NCI-H1436 (cell line): ENCODE measurements around the gene UGT1A3.

Experiments used
- DNase-seq: peaks from one replicate; lab custom pipeline; 2025; lab: John Stamatoyannopoulos, UW

Gene UGT1A3

GRCh38 chr2:233758141-233758540 lies 29.3 kb downstream of the UGT1A3 start:
- DNase-seq = no peak

DNA sequence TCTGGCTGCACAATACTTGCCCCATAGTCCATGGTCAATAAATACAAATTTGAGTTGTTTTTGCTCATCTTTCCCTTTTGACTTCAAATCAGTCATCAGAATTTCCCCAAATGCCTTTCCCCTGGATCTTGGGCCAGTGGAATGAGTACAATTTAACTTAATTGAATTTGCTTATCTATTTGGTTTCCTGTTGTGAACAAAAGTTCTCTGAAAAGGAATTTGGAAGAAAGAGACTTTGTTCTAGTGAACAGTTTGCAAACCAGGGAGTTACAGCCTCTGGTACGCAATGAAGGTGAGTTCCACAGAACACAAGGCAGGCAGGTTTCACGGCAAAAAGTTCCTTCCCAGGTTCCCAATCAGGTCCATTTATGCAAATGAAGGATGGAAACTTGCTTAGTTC lies 30.0 kb downstream of the UGT1A3 start:
- DNase-seq = no peak

- DNase-seq = no peak
Measured at GRCh38 chr2:233760043-233760442, 31.2 kb downstream of the UGT1A3 start, which contains the start of gene UGT1A1. UGT1A1 (plus strand) TSS chr2:233760270; CDS start chr2:233760288, 18 bp downstream.

DNA sequence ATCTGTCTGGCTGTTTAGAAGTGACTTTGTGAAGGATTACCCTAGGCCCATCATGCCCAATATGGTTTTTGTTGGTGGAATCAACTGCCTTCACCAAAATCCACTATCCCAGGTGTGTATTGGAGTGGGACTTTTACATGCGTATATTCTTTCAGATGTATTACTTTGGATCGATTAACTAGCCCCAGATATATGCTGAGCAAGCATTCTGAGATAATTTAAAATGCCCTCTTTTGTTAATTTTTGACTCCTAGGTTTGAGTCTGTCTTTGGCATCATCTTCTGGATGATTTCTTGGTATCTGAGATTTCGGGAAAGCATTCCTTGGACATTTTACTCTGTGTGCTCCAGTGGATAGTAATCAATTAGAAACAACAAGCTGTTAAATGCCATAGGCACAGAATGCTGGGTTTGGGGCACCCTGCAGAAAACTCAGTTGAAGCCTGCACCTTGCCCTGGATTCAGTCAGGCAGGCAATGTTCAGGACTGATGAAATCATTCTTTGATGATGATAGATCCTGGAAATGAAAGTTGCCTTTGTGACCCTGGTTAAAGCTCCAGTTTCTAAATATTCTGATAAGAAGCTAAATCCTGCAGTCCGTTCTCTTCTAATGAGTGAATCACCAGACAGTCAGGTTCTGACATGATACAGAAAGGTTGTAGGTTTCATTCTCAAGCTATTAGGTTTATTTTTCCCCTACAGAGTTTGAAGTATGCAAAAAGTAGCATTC lies 32.4 kb downstream of the UGT1A3 start:
- DNase-seq = no peak

- no peak for DNase-seq
Measured at GRCh38 chr2:233764264-233764663, 35.4 kb downstream of the UGT1A3 start.

- no peak for DNase-seq
Measured at GRCh38 chr2:233764761-233765160, 35.9 kb downstream of the UGT1A3 start.

DNA sequence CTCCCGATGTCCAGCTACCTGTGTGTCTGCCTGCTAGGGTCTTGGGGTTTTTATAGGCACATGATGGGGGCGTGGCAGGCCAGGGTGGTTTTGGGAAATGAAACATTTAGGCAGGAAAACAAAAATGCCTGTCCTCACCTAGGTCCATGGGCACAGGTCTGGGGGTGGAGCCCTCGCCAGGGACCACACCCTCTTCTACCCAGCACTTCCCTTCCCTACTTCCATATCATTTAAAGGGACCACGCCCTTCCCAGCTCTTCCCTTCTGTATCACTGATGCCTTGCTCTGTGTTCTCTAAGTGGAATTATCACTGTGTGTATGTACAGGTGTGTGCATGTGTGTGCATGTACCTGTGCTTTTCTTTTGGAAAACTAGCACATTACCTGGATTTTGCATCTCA lies 37.6 kb downstream of the UGT1A3 start:
- DNase-seq = no peak

GRCh38 chr2:233768076-233768475 lies 39.2 kb downstream of the UGT1A3 start:
- no peak for DNase-seq

GRCh38 chr2:233769260-233769659 lies 40.4 kb downstream of the UGT1A3 start:
- no peak for DNase-seq

- no peak for DNase-seq
Measured at GRCh38 chr2:233772153-233772552, 43.3 kb downstream of the UGT1A3 start.

- DNase-seq = no peak
Measured at GRCh38 chr2:233772583-233772982, 43.7 kb downstream of the UGT1A3 start.

- DNase-seq = no peak
Measured at GRCh38 chr2:233773854-233774253, 45.0 kb downstream of the UGT1A3 start.

- DNase-seq = no peak
Measured at GRCh38 chr2:233775414-233775813, 46.6 kb downstream of the UGT1A3 start.

DNA sequence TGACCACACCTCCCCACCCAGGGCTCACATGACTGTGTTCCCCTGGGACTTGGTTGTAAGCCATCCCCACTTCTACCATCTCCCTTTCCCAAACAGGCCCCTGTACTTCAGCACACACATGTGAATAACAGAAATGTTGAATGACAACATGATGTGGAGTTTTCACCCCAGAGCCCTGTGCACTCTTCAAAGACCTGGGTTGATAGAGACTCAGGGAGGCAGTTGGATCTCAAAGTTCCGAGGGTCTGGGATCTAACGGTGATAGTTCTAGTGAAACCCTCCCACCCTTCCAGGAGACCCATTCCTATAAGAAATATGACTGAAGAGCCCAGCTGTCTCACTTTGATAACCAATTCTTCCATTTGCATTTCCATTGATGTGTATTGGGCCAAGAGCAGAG lies 49.2 kb downstream of the UGT1A3 start, which contains the start of gene MROH2A:
TSS of gene MROH2A (plus strand) at position 301 of the 400 bp plus-strand sequence. CDS start 1,029 bp downstream, outside the sequence.
- DNase-seq = no peak

GRCh38 chr2:233779722-233780121 lies 50.9 kb downstream of the UGT1A3 start:
- DNase-seq = no peak

- DNase-seq = no peak
Measured at GRCh38 chr2:233780771-233781170, 51.9 kb downstream of the UGT1A3 start.

- no peak for DNase-seq
Measured at GRCh38 chr2:233789554-233789953, 60.7 kb downstream of the UGT1A3 start.

DNA sequence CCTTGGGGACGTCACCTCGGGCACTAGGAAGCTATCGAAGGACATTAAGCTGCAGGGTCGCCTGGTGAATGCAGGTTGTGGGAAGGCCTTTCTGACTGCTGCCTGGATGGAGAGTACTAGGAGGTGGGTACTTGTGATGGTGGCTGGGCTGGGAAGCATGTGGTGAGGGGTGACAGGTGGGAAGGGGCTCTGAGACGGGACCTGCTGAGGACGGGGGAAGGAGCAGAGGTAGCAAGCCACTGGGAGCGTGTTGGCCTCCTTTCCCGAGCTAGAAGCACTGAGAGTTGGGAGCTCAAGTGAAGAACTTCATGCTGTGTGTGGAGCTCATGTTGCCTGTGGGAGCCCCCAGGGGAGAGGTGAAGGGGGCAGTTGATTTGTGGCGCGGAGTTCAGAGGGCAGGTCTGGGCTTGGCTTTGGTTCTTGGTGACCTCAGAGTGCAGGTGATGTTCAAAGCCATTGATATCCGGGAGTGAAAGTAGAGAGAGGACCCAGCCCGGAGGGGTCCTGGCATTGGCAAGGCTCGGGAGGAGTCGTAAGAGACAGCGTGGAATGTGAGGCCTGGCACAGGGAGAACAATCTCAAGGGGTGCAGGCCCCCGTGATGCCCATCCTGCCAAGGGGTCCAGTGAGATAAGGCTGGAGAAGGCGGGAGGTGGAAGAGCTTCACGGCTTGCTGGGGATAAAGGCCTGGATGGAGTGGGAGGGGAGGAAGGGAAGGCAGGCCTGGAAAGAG lies 62.5 kb downstream of the UGT1A3 start:
- DNase-seq = no peak

- DNase-seq = no peak
Measured at GRCh38 chr2:233791883-233792329, 63.1 kb downstream of the UGT1A3 start.

- no peak for DNase-seq
Measured at GRCh38 chr2:233792720-233793119, 63.9 kb downstream of the UGT1A3 start.

GRCh38 chr2:233793465-233794127 lies 64.8 kb downstream of the UGT1A3 start:
- DNase-seq = no peak

DNA sequence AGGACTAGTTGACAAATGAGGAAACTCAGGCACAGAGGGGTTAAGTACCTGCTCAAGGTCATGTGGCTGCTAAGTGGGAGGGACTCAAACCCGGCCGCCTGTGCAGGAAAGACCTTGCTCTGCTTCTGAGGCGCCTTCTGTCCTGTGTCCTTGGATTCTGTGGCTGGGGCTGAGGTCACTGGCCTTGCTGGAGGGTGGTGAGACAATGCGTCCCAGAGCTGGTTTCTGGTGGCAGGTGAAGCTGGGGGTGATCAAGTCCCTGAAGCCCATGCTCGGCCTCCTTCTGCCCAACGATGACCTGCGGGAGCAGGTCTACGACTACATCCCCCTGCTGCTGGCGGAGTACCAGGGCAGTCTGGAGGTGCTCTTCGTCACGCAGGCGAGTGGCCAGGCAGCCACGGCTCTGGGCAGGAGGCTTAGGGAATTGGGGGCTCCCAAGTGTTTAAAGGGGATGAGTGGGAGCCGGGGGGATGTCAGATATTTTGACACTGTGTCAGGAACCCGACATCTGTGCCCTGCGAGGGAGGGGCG lies 65.4 kb downstream of the UGT1A3 start:
- DNase-seq = no peak
